NCI-H446 treated with DMSO at 0.1 percent for 48 hours (cell line): ENCODE results near the gene EFCAB8.

Experiments used
- DNase-seq: peaks from one replicate; lab custom pipeline; 2025; lab: John Stamatoyannopoulos, UW

The EFCAB8 gene, protein sequence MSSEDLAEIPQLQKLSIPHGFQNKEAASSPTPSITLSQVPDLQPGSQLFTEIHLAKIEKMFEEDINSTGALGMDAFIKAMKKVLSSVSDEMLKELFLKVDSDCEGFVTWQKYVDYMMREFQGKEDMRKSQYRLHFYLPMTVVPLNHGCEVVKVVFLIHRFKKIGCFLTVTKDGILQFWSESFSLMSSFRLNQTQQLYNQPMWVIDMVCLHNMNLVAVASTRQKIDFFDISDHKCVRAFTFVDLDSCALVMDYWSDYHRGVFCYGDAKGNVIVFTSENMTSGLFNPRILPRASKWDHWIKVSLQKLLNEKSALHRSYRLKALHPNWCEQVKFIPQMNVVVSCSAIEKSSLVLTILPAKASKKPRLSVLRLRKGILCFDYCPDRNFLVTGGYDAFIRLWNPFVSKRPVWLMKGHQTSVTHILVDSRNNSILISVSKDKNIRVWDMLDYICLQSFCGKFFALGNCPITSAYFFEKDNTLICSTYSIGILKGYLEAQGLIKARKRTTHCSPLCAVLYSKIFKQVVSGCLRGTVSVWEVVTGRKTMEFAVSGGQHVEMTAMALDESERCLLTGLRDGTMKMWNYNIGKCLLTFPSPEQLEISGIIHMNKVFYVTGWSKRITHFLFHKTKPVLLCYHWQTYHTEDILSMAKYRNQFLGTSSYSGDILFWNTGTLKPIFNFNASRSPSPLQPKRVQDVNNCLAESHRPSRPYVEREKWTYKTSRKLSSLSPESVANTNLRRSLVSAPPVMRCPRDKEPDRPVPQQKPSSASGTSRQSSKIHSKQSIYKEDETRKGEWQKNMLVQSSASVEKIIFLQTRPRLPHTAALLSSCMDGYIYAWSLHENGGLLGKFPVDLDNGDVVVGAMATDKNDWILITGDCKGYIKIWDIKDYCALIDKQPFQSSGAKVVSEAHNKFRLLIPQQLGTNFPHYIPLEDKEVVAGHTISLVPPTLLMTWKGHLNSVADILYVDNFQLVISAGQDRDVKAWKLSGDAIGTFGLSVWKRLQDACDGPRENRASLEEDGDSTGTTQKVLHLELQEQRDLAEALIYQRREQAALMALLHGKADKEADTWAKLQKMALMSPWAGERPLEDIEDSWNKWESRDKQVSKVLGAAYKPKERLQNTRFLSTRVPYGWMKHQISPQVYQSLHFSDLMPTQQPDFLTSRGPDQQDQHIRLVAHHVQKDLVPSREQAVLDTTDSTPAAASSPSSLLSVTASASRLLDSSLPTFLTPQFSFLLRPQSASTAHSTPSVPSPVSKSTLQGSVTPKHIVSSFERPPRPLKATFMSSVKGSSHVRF

DNA sequence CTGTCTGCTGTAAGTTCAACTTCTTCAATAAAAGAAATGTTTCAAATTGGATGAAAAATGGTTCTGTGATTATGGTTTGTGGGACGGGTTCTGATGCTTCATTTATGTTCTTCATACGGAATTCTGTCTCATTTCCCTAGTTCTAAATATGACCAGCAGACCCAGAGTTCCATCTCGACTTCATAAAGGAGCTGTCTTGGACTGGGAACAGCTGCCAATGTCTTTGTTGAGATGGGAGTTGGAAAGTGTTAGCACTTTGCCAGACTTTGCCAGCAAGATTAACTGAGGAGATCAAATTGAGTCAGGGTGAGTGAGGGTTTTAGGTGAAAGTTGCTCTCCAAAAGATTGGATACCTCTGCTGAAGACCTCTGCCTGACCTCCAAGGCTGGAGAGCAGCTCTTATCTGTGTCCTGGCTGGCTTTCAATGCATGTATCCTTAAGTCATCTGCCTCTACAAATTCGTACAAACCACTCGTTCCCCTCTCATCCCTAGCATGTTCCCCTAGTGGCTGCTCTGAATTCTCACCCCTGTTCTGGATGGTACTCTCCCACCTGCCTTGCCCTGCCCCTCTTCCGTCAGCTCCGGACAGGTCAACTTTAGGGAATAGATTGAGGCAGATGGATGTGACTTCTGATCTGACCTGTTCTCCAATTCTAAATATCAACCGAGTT is at the start of gene EFCAB8:
TSS of gene EFCAB8 (plus strand) at position 223 of the 672 bp plus-strand sequence. CDS start 4,870 bp downstream, outside the sequence.
- no peak for DNase-seq

DNA sequence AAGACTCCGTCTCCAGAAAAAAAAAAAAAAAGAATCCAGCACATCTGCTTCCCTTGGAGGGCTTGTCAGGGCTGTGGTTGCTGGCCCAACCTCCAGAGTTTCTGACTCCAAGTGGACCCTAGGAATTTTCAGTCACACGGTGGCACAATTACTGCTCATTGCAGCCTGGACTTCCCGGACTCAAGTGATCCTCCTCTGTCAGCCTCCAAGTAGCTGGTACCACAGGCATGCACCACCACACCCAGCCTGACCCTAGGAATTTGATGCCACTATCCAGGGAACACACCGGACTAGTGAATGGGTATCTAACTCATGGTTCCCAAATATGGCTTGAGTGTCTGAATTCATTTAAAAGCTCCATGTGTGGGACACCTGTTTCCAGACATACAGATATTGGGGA is 48.8 kb upstream of the EFCAB8 start:
- DNase-seq, result no peak

DNA sequence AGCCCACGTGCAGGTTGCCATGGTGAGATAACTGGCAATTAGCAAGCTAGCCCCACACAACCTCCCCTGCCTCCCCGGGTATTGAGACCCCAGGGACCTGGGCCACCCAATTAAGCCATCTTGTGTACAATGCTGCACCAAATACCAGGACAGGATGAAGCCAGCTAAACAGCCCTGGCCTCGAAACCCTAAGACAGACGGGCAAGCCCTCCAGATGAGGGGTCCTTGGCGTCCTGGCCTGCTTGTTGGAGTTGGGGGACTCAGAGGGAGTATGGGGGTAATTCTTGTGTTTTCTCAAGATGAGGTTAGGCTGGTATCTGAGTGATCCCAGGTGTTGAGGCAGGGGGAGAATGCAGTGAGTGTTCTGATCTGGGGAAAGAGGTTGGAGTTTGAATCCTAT is 47.8 kb upstream of the EFCAB8 start:
- no peak for DNase-seq

DNA sequence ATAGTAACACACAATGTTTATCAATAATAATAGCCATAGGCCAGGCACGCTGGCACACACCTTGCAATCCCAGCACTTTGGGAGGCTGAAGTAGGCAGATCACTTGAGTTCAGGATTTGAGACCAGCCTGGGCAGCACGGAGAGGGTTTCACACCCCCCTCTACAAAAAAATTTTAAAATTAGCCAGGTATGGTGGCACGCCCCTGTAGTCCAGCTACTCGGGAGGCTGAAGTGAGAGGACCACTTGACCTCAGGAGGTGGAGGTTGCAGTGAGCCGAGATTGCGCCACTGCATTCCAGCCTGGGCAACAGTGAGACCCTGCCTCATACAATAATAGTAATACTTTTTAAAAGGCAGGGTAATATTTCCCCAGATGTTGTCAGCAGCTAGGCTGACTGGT is 46.8 kb upstream of the EFCAB8 start:
- no peak for DNase-seq

DNA sequence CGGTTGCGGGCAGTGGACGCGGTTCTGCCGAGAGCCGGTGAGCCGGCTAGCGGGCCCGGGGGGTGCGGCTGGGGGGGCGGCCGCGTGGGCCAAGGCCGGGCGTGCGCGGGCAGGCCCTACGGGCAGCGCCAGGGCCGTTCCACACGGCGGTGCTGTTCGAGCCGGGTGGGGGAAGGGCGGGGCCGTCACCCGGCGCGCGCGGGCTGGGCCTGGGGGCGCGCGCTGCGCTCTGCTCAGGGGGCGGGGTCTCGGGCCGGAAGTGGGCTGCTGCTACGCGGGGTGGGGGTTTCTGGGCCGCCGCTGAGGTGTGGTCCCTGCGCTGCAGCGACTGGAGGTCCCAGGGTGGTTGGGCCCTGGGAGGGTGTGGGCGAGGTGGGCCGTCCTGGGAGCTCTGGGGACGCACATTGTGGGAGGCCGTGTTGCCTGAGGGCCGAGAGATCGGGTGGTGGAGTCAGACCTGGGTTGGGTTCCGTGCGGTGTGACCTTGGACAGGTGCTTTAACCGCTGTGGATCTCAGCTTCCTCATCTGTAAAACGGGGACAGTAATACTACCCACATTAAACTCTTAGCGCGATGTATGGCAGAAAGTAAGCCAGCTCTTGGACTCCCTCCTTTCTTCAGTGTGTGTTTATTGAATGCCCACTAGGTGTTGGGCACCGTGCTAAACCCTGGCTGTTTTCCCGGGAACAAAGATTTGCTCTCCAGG is 38.6 kb upstream of the EFCAB8 start:
- peak; percentile 6 for DNase-seq

DNA sequence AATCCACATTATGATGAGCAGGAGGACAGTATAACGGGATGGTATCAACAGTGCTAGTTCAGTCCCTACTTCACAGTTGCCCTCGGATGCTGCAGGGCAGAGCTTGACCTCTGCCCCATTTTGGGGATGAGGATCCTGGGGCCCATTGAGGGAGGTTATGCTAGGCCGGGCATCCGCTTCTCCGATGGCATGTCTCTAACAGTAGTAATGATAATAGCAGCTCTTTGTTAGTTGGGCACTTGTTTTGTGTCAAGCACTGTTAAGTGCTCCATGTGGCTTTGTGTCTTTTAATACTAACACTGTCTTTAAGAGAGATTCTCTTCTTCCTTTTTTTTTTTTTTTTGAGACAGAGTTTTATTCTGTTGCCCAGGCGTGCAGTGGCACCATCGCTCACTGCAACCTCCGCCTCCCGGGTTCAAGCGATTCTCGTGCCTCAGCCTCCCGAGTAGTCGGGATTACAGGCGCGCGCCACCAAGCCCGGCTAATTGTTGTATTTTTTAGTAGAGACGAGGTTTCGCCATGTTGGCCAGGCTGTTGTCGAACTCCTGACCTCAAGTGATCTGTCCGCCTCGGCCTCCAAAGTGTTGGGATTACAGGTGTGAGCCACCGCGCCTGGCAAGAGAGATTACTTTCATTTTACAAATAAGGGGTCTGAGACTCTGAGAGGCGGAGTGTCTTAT is 37.9 kb upstream of the EFCAB8 start:
- DNase-seq, result no peak

DNA sequence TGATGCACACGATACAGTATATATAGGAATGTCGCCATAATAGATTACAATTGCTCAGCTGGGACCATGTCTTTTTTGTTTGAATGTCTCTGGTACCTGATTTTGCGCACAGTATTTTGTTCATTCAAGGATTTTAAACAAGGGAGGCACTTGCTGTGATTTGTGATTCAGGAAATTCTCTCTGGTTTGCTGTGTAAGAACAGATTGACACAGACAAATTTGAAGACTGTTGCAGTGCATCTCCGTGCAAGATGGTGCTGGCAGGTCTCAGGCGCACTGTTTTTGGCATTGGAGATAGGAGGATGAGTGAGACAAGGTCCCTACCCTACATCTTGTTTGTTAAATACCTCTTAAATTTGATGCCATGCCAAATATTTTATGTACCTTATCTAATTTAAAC is 36.5 kb upstream of the EFCAB8 start:
- DNase-seq, result no peak

DNA sequence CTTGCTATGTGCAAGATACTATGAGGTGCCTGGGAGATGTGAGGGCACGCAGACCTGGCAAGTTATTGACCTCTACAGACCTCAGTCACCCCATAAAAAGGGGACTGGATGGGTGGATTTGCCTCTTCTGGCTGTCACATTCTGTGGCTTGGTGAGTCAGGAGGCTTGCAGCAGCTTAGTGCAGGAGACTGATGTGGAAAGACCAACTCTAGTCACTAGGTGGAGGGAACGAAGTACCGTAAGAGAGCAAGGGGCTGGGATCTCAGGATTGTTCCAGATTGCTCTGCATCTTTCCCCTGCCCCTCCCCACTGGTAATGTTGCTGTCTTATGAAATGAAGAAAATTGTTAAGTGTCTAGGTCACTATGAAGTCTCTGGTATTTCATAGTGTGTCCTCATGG is 35.6 kb upstream of the EFCAB8 start:
- DNase-seq, result no peak

DNA sequence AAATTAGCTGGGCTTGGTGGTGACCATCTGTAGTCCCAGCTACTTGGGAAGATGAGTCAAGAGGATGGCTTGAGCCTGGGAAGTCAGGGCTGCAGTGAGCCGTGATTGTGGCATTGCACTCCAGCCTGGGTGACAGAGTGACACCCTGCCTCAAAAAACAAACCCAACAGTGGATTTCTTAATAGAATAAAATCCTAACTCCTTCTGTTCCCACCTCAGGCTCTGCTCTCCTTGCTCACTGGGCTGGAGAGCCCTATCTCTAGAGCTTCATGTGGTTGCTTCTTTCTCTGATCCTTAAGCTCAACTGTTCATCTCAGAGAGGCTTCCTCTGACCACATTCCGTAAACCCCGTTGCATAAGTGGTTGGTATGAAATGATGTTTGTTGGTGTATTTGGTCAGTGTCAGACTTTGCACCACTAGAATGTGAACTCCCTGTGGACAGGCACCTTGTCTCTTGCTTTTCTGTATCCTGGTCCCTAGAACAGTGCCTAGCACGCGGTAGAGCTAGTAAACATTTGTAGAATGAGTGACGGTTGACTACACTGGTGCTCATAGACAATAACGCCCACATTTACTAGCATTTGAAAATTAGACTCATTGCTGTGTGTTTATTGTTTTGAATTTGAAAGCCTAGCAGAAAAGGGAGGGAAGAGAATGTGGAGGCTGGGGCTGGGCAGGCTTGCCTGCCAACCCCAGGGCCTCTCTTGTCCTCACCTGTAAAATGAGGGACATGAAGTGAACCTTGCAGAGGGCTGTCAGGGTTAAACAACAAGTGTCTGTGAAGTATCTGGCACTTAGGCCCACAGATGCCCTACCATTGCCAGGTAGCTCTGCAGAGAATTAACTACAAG is 34.8 kb upstream of the EFCAB8 start:
- DNase-seq, result no peak

DNA sequence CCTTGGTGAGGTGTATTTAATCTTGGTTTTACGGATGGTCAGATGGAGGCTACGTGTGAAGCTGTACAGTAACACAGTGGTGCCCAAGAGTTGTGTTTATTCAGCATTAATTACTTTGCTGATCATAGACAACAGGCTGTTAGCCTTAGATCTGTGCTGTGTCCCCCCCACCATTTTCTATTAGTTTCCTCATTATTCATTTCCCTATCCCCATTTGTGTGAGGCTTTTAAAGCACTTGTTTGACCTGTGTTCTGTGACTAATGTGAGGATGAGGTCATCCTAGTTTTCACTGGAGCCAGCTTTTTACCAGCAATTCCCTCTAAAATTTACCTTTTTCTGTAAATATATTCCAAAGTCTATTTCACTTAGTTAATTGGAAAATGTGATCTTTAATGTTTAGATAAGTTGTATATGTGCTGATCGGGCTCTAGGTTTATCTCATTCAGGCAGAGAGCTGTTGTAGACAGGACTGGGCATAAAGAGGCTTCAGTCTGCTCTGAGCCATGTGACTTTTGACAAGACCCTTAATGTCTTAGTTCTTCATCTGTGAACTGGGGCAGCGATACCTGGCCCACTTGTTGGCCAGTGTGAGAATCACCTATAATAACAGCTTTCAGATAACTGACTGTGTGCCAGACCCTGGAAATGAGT is 30.6 kb upstream of the EFCAB8 start:
- peak; percentile 49 for DNase-seq

DNA sequence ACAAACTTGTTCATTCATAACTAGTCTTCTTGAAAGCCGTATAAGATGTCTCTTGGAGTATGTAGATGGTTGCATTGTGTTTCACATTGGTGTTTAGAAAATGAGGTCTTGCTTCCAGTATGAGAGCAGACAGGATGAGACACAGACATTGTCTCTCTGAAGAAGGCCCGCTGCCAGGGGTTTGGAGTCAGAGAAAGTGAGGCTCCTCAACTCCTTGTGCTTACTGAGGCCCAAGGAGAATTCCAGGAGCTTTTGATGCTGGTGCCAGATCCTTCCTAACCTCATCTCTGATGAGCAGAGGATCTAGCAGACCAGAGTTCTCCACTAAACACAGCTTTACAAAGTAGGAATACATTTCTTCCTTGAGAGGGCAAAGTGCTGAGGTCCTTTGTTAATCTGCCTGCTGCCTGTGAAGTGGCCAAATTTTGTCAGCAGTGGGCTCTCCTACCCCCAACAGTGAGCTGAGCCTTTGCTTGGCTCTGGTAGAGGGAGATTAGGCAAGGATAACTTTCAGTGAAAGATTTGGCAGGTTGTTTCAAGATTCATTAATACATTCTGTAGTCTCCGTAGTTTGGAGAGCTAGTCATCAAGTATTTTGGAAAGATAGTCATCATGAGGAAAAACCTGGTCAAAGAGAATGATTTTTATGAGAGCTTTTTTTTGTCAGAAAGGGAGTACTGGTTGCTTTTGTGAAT is 29.3 kb upstream of the EFCAB8 start:
- DNase-seq, result peak; percentile 0

DNA sequence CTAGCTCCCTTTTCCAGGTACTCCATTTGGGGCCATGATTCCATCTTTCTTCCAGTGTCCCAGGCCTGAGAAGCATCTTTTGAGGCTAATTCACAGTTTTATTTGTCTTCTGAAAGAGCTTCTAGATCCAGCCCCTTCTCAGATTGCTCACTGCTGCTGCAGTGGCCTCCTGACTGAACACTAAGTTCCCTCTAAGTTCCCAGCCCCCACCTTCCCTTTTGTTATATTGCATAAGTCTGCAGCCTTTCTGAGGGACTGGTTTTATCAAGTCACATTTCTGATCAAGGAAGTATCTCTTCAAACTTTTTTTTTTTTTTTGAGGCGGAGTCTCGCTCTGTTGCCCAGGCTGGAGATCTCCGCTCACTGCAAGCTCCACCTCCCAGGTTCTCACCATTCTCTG is 28.3 kb upstream of the EFCAB8 start:
- no peak for DNase-seq

DNA sequence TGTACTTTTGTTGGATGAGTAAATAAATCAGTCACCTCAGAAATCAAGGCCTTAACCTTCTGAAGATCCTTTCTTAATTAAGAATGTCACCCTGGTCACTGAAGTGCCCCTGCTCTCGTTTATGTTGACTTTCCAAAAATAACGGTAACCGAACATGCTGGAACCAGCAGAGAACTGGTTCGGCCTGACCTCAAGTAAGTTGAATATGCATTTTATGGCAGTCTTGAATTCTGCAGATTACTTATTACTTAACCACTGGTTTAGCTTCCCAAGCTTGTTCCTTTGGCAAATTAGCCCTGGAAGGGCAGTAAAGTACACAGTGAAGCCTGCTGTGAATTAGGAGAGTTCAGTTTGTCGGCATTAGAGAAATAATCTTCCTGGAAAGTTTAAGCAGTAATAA is 26.7 kb upstream of the EFCAB8 start:
- DNase-seq, result no peak

DNA sequence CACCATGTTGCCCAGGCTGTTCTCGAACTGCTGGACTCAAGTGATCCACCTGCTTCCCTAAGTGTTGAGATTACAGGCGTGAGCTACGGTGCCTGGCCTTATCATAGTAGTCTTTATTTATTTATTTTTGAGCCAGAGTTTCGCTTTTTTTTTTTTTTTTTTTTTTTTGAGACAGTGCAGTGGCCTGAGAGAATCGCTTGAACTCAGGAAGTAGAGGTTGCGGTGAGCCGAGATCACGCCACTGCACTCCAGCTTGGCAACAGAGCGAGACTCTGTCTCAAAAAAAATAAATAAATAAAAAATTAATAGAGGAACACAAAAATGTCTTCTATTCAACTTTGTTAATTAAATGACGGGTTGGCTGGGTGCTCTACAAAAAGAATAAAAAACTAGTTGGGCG is 26.1 kb upstream of the EFCAB8 start:
- no peak for DNase-seq

DNA sequence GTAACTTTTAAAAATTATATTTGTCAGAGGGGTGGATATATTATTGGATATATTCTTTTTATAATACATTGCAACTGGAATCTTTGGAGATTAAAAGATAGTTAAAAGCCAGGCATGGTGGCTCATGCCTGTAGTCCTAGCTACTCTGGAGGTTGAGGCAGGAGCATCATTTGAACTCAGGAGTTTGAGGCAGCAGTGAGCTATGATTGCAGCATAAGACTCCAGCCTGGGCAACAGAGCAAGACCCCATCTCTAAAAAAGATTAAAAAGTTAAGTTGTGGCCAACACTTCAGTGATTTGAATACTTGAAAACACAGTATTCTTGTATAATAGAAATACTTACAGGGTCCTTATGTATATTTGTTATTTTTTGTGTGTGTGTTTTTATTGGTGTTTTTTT is 23.8 kb upstream of the EFCAB8 start:
- DNase-seq, result no peak

DNA sequence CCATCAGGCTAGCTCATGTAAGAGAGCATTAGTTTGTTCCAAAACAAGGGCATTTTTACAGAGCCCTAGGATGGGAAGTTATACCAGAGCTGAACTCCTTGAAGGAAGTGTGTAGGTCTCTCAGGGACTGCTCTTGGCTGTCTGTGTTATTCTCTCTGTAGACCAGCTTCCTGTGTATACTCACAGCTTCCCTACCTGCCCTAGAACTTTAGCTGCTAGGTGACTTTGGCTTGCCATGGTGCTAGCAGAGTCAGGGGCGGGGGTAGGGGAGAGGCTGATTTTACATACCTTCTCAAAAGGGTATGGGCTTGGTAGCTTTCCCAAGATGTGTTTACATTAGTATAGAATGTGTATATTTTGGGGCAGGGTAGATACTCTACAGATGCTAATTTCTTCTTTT is 21.6 kb upstream of the EFCAB8 start:
- no peak for DNase-seq

DNA sequence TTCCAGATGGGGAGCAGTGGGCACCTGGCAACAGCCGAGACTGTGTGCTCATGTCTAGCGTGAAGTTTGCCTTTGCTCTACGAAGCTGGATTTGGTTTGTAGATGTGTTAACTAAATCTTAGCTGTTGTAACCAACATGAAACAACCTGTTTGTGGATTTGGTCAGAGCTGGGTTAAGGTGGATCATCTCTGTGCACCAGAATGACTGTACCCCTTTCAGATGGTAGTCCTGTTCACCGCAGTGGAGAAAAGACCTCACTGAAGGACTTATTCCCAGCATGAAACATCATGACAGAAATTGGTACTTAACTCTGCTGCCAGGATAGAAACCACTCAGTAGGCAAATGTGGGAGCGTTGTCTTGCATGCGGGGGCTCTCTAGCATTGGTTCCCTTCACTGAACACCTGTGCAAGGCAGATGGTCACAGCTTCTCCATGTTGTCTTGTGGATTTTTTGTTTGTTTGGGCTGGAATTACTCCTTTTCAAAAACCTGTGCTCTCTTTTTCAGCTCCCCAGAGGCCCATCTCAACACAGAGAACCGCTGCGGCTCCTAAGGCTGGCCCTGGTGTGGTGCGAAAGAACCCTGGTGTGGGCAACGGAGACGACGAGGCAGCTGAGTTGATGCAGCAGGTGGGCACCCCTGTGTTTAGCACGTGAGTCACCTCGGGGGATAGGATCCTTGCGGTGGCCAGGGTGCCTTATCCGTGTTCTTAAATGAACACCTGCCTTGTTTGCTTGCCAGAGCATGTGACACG is 19.3 kb upstream of the EFCAB8 start:
- DNase-seq, result no peak

DNA sequence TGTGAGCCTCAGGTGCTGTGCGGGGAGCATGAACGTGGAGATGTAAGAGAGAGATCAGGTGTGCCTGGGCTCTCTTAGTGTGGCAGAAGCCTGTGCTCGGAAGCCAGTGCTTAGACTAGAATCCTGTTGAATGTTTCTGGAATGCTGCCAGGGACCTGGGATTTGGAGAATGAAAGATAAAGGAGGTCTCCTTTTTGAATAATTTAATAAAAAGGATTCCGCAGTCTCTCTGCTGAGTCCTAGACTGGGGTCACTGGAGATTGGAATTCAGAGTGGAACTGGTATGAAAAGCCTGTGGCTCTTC is 18.8 kb upstream of the EFCAB8 start:
- DNase-seq, result no peak
